ENCODE data around the gene CXCL8. TPM values are rescaled to one million over a fixed set of nuclear protein-coding genes. Genes with fewer than 3 reads are reported as not detected.

The CXCL8 gene
- total RNA-seq, 1 experiment from 2014 or later, result 0.82 TPM

DNA sequence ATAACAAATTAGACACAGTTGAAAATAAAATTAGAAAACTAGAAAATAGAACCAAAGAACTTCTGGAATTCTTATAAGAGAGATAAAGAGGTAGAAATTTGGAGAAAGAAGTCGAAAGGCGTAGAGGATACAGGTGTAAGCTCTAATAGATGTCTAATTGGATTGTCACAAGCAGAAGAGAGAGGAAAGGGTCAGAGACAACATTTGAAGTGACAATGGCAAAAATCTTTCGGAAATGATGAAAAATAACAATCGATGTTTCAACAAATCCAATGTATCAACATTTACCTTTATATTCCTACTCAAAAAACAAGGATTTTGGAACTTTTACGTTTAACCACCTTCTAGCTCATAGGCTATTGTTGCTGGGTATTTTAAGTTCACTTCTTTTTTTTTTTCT, 3.8 kb downstream of the CXCL8 start:
- no TSS peak for BruUV-seq (replicated peaks)
- ATAC-seq (no peak), DNase-seq (ENCODE audit: low read depth, low spot score) (no peak)
- in situ Hi-C loops (cut with HindIII; ENCODE audit: low pct_unique_long_range_greater_than_20kb, low sequenced_read_pairs), result no loop called here
- peaks cover 3% of the 10 kb centered on the region; the same call in 1 of the 2 replicates for H3K9me3 ChIP-seq (ENCODE audit: control insufficient read depth, insufficient read depth, low read depth, low read length)
- H3K4me1 ChIP-seq (ENCODE audit: control insufficient read depth, insufficient read depth, low read length), result peaks cover 13% of the 10 kb centered on the region; the same call in 1 of the 2 replicates
- intact Hi-C loops (cut with micrococcal nuclease; ENCODE audit: unreplicated experiment), result no loop called here
- ChIA-PET CTCF (no interaction called here), POLR2A (no interaction called here)
- no peak overlapping the region for H3K27ac ChIP-seq (ENCODE audit: low read length)
- no peaks in the 10 kb centered on the region for H3K27me3 ChIP-seq (ENCODE audit: control insufficient read depth, insufficient read depth, low read length)
- TF ChIP-seq POLR2AphosphoS5 (IDR thresholded peaks at IDR 0.05; ENCODE audit: low read depth, low read length) (no peak), SIN3A (IDR thresholded peaks at IDR 0.05; ENCODE audit: borderline replicate concordance, insufficient read depth, low read depth, low read length) (no peak), TCF7L2 (IDR thresholded peaks at IDR 0.05; ENCODE audit: low read depth, low read length) (no peak)
- TF ChIP-seq, protein P1, sequence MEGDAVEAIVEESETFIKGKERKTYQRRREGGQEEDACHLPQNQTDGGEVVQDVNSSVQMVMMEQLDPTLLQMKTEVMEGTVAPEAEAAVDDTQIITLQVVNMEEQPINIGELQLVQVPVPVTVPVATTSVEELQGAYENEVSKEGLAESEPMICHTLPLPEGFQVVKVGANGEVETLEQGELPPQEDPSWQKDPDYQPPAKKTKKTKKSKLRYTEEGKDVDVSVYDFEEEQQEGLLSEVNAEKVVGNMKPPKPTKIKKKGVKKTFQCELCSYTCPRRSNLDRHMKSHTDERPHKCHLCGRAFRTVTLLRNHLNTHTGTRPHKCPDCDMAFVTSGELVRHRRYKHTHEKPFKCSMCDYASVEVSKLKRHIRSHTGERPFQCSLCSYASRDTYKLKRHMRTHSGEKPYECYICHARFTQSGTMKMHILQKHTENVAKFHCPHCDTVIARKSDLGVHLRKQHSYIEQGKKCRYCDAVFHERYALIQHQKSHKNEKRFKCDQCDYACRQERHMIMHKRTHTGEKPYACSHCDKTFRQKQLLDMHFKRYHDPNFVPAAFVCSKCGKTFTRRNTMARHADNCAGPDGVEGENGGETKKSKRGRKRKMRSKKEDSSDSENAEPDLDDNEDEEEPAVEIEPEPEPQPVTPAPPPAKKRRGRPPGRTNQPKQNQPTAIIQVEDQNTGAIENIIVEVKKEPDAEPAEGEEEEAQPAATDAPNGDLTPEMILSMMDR (IDR thresholded peaks at IDR 0.05), result no peak
- TF ChIP-seq, protein P2, sequence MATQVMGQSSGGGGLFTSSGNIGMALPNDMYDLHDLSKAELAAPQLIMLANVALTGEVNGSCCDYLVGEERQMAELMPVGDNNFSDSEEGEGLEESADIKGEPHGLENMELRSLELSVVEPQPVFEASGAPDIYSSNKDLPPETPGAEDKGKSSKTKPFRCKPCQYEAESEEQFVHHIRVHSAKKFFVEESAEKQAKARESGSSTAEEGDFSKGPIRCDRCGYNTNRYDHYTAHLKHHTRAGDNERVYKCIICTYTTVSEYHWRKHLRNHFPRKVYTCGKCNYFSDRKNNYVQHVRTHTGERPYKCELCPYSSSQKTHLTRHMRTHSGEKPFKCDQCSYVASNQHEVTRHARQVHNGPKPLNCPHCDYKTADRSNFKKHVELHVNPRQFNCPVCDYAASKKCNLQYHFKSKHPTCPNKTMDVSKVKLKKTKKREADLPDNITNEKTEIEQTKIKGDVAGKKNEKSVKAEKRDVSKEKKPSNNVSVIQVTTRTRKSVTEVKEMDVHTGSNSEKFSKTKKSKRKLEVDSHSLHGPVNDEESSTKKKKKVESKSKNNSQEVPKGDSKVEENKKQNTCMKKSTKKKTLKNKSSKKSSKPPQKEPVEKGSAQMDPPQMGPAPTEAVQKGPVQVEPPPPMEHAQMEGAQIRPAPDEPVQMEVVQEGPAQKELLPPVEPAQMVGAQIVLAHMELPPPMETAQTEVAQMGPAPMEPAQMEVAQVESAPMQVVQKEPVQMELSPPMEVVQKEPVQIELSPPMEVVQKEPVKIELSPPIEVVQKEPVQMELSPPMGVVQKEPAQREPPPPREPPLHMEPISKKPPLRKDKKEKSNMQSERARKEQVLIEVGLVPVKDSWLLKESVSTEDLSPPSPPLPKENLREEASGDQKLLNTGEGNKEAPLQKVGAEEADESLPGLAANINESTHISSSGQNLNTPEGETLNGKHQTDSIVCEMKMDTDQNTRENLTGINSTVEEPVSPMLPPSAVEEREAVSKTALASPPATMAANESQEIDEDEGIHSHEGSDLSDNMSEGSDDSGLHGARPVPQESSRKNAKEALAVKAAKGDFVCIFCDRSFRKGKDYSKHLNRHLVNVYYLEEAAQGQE (IDR thresholded peaks at IDR 0.05; ENCODE audit: insufficient read depth in 1 of 2, low read depth in 2 of 2, low read length in 1 of 2), result no peak
- H3K36me3 ChIP-seq (ENCODE audit: control insufficient read depth, insufficient read depth, low read length), result no peaks in the 10 kb centered on the region; the same call in 1 of the 2 replicates
- H3K4me3 ChIP-seq (ENCODE audit: low read depth in 2 of 2, low read length in 2 of 2), result no peak overlapping the region

- ChIA-PET POLR2A (interaction anchor here (0.6 kb wide), 1 partner anchor 15 kb away, joined by 3 read pairs; no protein-coding TSS in a partner anchor), CTCF (no interaction called here)
- Histone ChIP-seq H3K4me3 (ENCODE audit: low read depth in 2 of 2, low read length in 2 of 2) (no peak overlapping the region), H3K36me3 (ENCODE audit: control insufficient read depth, insufficient read depth, low read length) (no peaks in the 10 kb centered on the region), H3K27ac (ENCODE audit: low read length) (no peak overlapping the region), H3K27me3 (ENCODE audit: control insufficient read depth, insufficient read depth, low read length) (no peaks in the 10 kb centered on the region), H3K4me1 (ENCODE audit: control insufficient read depth, insufficient read depth, low read length) (no peaks in the 10 kb centered on the region), H3K9me3 (ENCODE audit: control insufficient read depth, insufficient read depth, low read depth, low read length) (no peaks in the 10 kb centered on the region)
- DNase-seq (ENCODE audit: low read depth, low spot score) (no peak), ATAC-seq (no peak)
- intact Hi-C loops (cut with micrococcal nuclease; ENCODE audit: unreplicated experiment), result no loop called here
- TF ChIP-seq TCF7L2 (IDR thresholded peaks at IDR 0.05; ENCODE audit: low read depth, low read length) (no peak), POLR2AphosphoS5 (IDR thresholded peaks at IDR 0.05; ENCODE audit: low read depth, low read length) (no peak), SIN3A (IDR thresholded peaks at IDR 0.05; ENCODE audit: borderline replicate concordance, insufficient read depth, low read depth, low read length) (no peak)
- TF ChIP-seq, protein P2 (IDR thresholded peaks at IDR 0.05; ENCODE audit: insufficient read depth in 1 of 2, low read depth in 2 of 2, low read length in 1 of 2), result no peak
- TF ChIP-seq, protein P1 (IDR thresholded peaks at IDR 0.05), result no peak
- in situ Hi-C loops (cut with HindIII; ENCODE audit: low pct_unique_long_range_greater_than_20kb, low sequenced_read_pairs), result no loop called here
- no TSS peak for BruUV-seq (replicated peaks)
These were observed 10.4 kb downstream of the CXCL8 start for GRCh38 chr4:73750730-73751129.

Data from Panc1 (cell line).